HL-60 (cell line): ENCODE measurements around the gene SNRK.
A peak's percentile ranks its signal among the peaks of the same experiment; 100 is the strongest.

ENCODE experiments used
- DNase-seq, 2 experiments: peaks; one replicate each; pipeline ENCODE4 v3.0.0-alpha.2; 2010 to 2020; ENCODE audit warnings: low read depth in 1 of 2, low spot score in 1 of 2
- H3K27ac ChIP-seq: fragments of 250-450 bp; sonication (Bioruptor Pico); replicated peaks from 2 replicates; pipeline ENCODE4 v1.5.1; 2020; ENCODE audit warnings: mild to moderate bottlenecking, moderate library complexity
- H3K27me3 ChIP-seq: fragments of 250-450 bp; sonication (Bioruptor Pico); 2 replicates; pipeline ENCODE4 v1.5.1; 2021; ENCODE audit warnings: mild to moderate bottlenecking, moderate library complexity; ENCODE audit not compliant: insufficient read depth, poor library complexity, severe bottlenecking
- H3K4me3 ChIP-seq: replicated peaks from 2 replicates; pipeline ENCODE4 v1.5.1; 2011; ENCODE audit warnings: mild to moderate bottlenecking, control low read depth, low read length; ENCODE audit not compliant: insufficient read depth
- GABPA ChIP-seq: IDR thresholded peaks from 2 replicates; pipeline ENCODE4 v1.6.1; 2012; ENCODE audit warnings: low read depth
- POLR2AphosphoS5 ChIP-seq: IDR thresholded peaks from 2 replicates; pipeline ENCODE4 v1.6.1; 2012; ENCODE audit warnings: low read depth
- SPI1 ChIP-seq: IDR thresholded peaks from 2 replicates; pipeline ENCODE4 v1.6.1; 2012; ENCODE audit warnings: low read depth, mild to moderate bottlenecking, borderline replicate concordance
- TF ChIP-seq, protein P1 (sequence below): IDR thresholded peaks from one replicate; pipeline ENCODE4 v1.5.1; 2011; ENCODE audit warnings: low read length, control low read depth, inconsistent platforms; ENCODE audit not compliant: insufficient read depth
- TF ChIP-seq, protein P2 (sequence below): IDR thresholded peaks from 2 replicates; pipeline ENCODE4 v1.6.1; 2012; ENCODE audit warnings: low read depth; ENCODE audit not compliant: insufficient replicate concordance

SNRK gene

DNA sequence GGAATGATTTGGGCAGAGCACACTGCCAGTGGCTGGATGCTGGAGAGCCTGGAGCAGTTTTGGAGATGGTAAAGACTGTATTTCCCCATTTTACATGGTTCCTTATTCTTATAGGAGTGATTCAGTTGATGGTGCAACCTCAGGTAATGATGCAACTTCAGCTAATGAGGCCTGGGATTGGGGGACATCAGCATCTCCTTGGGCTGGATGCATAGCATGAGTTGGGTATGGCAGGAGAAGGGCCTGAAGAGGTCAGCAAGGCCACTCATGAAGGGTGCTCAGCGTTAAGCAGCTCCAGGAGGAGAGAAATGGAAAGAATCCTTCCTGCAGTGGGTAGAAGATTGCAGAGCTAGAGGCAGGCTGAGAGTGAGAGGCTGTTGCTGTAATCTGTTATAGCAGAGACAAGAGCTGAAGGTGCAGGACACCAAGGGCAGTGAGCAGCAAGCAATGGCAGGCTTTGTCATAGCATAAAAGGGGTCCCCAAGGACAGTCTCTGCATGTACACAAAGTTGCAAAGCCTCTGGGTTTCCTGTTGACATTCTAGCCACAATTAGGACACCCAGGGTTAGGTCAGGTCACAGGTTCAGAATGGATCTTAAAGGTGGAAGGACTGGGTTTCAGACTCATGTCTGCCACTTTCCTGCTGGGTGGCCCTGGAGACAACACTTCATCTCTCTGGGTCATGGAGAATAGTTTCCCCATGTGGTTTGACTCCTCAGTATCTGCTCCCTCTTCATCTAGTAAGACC, 29.5 kb upstream of the SNRK start:
- H3K4me3 ChIP-seq = no peak overlapping the region
- TF ChIP-seq GABPA = no peak
- TF ChIP-seq, protein P1, sequence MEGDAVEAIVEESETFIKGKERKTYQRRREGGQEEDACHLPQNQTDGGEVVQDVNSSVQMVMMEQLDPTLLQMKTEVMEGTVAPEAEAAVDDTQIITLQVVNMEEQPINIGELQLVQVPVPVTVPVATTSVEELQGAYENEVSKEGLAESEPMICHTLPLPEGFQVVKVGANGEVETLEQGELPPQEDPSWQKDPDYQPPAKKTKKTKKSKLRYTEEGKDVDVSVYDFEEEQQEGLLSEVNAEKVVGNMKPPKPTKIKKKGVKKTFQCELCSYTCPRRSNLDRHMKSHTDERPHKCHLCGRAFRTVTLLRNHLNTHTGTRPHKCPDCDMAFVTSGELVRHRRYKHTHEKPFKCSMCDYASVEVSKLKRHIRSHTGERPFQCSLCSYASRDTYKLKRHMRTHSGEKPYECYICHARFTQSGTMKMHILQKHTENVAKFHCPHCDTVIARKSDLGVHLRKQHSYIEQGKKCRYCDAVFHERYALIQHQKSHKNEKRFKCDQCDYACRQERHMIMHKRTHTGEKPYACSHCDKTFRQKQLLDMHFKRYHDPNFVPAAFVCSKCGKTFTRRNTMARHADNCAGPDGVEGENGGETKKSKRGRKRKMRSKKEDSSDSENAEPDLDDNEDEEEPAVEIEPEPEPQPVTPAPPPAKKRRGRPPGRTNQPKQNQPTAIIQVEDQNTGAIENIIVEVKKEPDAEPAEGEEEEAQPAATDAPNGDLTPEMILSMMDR = no peak
- peak; percentile 42; the same call in 1 of the 2 replicates for TF ChIP-seq POLR2AphosphoS5
- TF ChIP-seq SPI1 = peak; percentile 42; the same call in 1 of the 2 replicates
- TF ChIP-seq, protein P2, sequence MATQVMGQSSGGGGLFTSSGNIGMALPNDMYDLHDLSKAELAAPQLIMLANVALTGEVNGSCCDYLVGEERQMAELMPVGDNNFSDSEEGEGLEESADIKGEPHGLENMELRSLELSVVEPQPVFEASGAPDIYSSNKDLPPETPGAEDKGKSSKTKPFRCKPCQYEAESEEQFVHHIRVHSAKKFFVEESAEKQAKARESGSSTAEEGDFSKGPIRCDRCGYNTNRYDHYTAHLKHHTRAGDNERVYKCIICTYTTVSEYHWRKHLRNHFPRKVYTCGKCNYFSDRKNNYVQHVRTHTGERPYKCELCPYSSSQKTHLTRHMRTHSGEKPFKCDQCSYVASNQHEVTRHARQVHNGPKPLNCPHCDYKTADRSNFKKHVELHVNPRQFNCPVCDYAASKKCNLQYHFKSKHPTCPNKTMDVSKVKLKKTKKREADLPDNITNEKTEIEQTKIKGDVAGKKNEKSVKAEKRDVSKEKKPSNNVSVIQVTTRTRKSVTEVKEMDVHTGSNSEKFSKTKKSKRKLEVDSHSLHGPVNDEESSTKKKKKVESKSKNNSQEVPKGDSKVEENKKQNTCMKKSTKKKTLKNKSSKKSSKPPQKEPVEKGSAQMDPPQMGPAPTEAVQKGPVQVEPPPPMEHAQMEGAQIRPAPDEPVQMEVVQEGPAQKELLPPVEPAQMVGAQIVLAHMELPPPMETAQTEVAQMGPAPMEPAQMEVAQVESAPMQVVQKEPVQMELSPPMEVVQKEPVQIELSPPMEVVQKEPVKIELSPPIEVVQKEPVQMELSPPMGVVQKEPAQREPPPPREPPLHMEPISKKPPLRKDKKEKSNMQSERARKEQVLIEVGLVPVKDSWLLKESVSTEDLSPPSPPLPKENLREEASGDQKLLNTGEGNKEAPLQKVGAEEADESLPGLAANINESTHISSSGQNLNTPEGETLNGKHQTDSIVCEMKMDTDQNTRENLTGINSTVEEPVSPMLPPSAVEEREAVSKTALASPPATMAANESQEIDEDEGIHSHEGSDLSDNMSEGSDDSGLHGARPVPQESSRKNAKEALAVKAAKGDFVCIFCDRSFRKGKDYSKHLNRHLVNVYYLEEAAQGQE = no peak
- no peaks in the 10 kb centered on the region for H3K27me3 ChIP-seq
- H3K27ac ChIP-seq = peak overlapping the region; percentile 36
- peak; percentile 91 to 93 for DNase-seq

DNA sequence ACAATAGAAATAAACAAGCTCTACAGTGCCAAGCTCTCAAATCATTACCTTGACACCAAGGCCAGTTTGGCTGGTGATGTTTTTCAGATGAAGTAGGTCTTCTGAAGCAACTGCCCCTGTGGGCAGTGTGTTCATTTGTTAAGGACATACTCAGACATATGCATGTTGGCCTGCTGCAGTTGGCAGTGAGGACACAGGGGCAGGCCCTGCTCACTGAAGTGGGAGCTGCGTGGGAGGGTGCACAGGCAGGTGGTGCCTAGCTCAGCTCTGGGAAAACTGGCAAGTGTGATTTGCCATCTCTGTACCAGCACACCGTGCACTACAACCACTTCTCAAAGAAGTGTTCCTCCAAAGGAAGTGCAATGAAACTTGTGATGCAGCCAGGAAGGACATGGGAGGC, 28.5 kb upstream of the SNRK start:
- DNase-seq = no peak
- H3K4me3 ChIP-seq = no peak overlapping the region
- no peaks in the 10 kb centered on the region for H3K27me3 ChIP-seq
- H3K27ac ChIP-seq = no peak overlapping the region
- TF ChIP-seq, protein P2 = no peak
- TF ChIP-seq, protein P1 = no peak
- no peak for TF ChIP-seq SPI1
- TF ChIP-seq POLR2AphosphoS5 = no peak
- no peak for TF ChIP-seq GABPA

DNA sequence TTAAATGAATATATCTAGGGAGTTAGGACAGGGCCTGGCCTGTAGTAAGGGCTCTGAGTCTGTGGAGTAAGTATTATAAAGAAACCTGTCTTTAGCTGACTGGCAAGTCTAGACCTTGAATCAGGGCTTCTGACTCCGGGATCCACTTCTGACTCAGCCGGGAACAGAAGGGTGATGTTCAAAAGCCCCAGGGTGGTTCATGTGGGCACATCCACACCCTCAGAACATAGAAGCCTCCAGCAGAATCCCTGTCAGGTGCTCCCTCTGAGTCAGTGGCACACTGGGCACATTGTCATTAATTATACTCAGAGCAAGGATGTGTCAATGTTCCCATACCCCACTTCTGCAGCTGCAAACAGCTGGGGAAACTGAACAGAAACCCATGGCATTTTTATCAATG, 26.7 kb upstream of the SNRK start:
- Histone ChIP-seq H3K4me3 (no peak overlapping the region), H3K27ac (no peak overlapping the region), H3K27me3 (no peaks in the 10 kb centered on the region)
- TF ChIP-seq, protein P2 = no peak
- TF ChIP-seq, protein P1 = no peak
- TF ChIP-seq POLR2AphosphoS5 = no peak
- no peak for TF ChIP-seq SPI1
- TF ChIP-seq GABPA = no peak
- no peak for DNase-seq
